WTC11 (cell line): ENCODE data around the gene DGCR2. TPM values are rescaled to one million over a fixed set of nuclear protein-coding genes. Genes with fewer than 3 reads are reported as not detected.

Source experiments
- ATAC-seq: fragments of 200-7000 bp; cut with Tn5 transposase; 2 replicates; pipeline ENCODE4 v1.10.0; 2021; ENCODE audit warnings: mild to moderate bottlenecking, moderate library complexity
- CTCF ChIA-PET: fragments of 300-600 bp; sonication (Branson Sonifier 250); formaldehyde crosslinking; loops from one replicate; lab custom pipeline; 2021; ENCODE audit warnings: antibody characterized with exemption; lab: Charles Lee
- POLR2A ChIA-PET: fragments of 350-600 bp; sonication (Branson Sonifier 250); formaldehyde crosslinking; loops from one replicate; lab custom pipeline; 2021; ENCODE audit warnings: antibody characterized with exemption; lab: Charles Lee
- DNase-seq: peaks from one replicate; pipeline ENCODE4 v3.0.0; 2021; ENCODE audit warnings: low spot score
- H3K27ac Mint-ChIP-seq: 2 replicates; pipeline ENCODE4 v1.8.0; 2021; ENCODE audit warnings: mixed read lengths
- H3K27me3 Mint-ChIP-seq: 2 replicates; pipeline ENCODE4 v1.8.0; 2021; ENCODE audit warnings: low read depth, mild to moderate bottlenecking, moderate library complexity, mixed read lengths
- H3K36me3 Mint-ChIP-seq: 2 replicates; pipeline ENCODE4 v1.8.0; 2021; ENCODE audit warnings: mixed read lengths
- H3K4me1 Mint-ChIP-seq: 2 replicates; pipeline ENCODE4 v1.8.0; 2022; ENCODE audit warnings: mixed read lengths
- H3K4me3 Mint-ChIP-seq: 2 replicates; pipeline ENCODE4 v1.8.0; 2021; ENCODE audit warnings: mild to moderate bottlenecking, moderate library complexity, mixed read lengths
- H3K9me3 Mint-ChIP-seq: 2 replicates; pipeline ENCODE4 v1.8.0; 2021; ENCODE audit warnings: mixed read lengths
- ATF1 ChIP-seq: sonication (generic); formaldehyde crosslinking; IDR thresholded peaks from 2 replicates; pipeline ENCODE4 v1.8.1; 2023; ENCODE audit warnings: mild to moderate bottlenecking, moderate library complexity, missing genetic modification reagents
- ATF3 ChIP-seq: sonication (generic); formaldehyde crosslinking; conservative IDR thresholded peaks from 2 replicates; pipeline ENCODE4 v1.8.1; 2022; ENCODE audit warnings: mild to moderate bottlenecking, missing genetic modification reagents
- ERG ChIP-seq: fragments of 250-450 bp; sonication (Bioruptor Pico); IDR thresholded peaks from 2 replicates; pipeline ENCODE4 v1.8.0; 2021; ENCODE audit warnings: mild to moderate bottlenecking
- FOXP1 ChIP-seq: sonication (generic); formaldehyde crosslinking; IDR thresholded peaks from 2 replicates; pipeline ENCODE4 v1.8.0; 2022; ENCODE audit warnings: missing genetic modification reagents, mild to moderate bottlenecking, moderate library complexity, borderline replicate concordance
- GTF2I ChIP-seq: fragments of 250-450 bp; sonication (Bioruptor Pico); conservative IDR thresholded peaks from 2 replicates; pipeline ENCODE4 v1.4.0; 2021; ENCODE audit warnings: mild to moderate bottlenecking
- IRF2 ChIP-seq: sonication (generic); formaldehyde crosslinking; IDR thresholded peaks from 2 replicates; pipeline ENCODE4 v1.8.0; 2022; ENCODE audit warnings: low read depth, missing genetic modification reagents, borderline replicate concordance
- KAT7 ChIP-seq: sonication (generic); formaldehyde crosslinking; IDR thresholded peaks from 2 replicates; pipeline ENCODE4 v1.8.1; 2023; ENCODE audit warnings: missing genetic modification reagents, mild to moderate bottlenecking, borderline replicate concordance
- MLX ChIP-seq: sonication (generic); formaldehyde crosslinking; IDR thresholded peaks from 2 replicates; pipeline ENCODE4 v1.8.1; 2023; ENCODE audit warnings: mild to moderate bottlenecking, missing genetic modification reagents, moderate library complexity
- MXD4 ChIP-seq: fragments of 250-450 bp; sonication (Bioruptor Pico); IDR thresholded peaks from 2 replicates; pipeline ENCODE4 v1.8.0; 2021; ENCODE audit warnings: mild to moderate bottlenecking, moderate library complexity, borderline replicate concordance
- NFE2L1 ChIP-seq: sonication (generic); formaldehyde crosslinking; IDR thresholded peaks from 2 replicates; pipeline ENCODE4 v1.8.1; 2023; ENCODE audit warnings: missing genetic modification reagents
- TEAD1 ChIP-seq: sonication (generic); formaldehyde crosslinking; IDR thresholded peaks from 2 replicates; pipeline ENCODE4 v1.8.0; 2022; ENCODE audit warnings: mild to moderate bottlenecking, missing genetic modification reagents
- ZMAT4 ChIP-seq: fragments of 250-450 bp; sonication (Bioruptor Pico); IDR thresholded peaks from 2 replicates; pipeline ENCODE4 v1.9.0; 2021; ENCODE audit warnings: mild to moderate bottlenecking
- ZNF138 ChIP-seq: sonication (generic); formaldehyde crosslinking; conservative IDR thresholded peaks from 2 replicates; pipeline ENCODE4 v1.8.1; 2022; ENCODE audit warnings: mild to moderate bottlenecking, moderate library complexity, missing genetic modification reagents
- ZNF219 ChIP-seq: sonication (generic); formaldehyde crosslinking; IDR thresholded peaks from 2 replicates; pipeline ENCODE4 v1.8.0; 2023; ENCODE audit warnings: missing genetic modification reagents, mild to moderate bottlenecking, borderline replicate concordance
- total RNA-seq: library from RNA; stranded (reverse); gene quantifications from 3 replicates; pipeline ENCODE4 v1.2.3, GENCODE V29; 2021
- TF ChIP-seq, protein P1 (sequence below): sonication (generic); formaldehyde crosslinking; IDR thresholded peaks from 2 replicates; pipeline ENCODE4 v1.8.1; 2023; ENCODE audit warnings: mild to moderate bottlenecking, missing genetic modification reagents, borderline replicate concordance
- TF ChIP-seq, protein P2 (sequence below): sonication (generic); formaldehyde crosslinking; IDR thresholded peaks from 2 replicates; pipeline ENCODE4 v1.8.0; 2022; ENCODE audit warnings: mild to moderate bottlenecking, missing genetic modification reagents

Gene DGCR2
- total RNA-seq, 1 experiment from 2014 or later = 64.2 TPM

DNA sequence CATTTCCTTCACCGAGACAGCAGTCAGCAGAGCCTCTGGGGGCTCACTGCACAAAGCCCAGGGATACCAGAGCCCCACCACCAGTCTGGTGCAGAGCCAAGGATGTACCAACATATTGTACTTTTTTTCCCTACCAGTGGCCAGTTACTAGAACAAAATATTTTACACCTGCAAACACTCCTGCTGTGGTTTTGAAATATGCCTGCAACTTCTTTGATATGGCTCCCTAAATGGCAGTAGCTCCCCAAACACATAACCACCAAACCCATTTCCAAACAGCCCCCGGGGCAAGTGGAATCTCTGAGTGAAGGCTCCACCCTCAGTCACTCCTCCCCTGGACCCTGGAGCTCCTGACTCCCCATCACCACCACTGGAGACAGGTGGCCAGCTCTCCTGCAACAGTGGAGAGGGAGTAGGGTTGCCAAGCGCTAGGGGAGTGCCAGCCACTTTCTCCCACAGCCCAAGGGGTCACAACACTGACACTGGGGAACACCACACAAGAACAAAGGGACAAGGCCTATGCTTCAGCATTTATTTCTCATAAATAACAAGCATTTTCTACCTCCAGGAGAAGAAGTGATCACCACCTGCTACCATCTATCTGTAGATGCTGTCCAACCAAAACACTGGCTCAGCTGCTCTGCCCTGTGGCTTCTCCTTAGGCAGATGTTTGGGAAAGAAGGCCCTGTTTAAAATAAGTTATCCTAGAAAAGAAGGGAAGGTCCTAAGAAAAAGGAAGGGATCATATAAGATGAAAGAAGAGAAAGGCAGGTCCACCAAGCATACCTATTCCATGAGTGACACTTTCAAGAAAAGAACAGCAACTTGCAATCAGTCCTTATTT is 15.1 kb downstream of the DGCR2 start:
- TF ChIP-seq GTF2I (CRISPR knock-in tag) (no peak), MLX (CRISPR knock-in tag) (no peak), MXD4 (no peak), ZNF219 (CRISPR knock-in tag) (no peak), ERG (no peak), FOXP1 (no peak), ATF1 (CRISPR knock-in tag) (no peak)
- TF ChIP-seq, protein P1, sequence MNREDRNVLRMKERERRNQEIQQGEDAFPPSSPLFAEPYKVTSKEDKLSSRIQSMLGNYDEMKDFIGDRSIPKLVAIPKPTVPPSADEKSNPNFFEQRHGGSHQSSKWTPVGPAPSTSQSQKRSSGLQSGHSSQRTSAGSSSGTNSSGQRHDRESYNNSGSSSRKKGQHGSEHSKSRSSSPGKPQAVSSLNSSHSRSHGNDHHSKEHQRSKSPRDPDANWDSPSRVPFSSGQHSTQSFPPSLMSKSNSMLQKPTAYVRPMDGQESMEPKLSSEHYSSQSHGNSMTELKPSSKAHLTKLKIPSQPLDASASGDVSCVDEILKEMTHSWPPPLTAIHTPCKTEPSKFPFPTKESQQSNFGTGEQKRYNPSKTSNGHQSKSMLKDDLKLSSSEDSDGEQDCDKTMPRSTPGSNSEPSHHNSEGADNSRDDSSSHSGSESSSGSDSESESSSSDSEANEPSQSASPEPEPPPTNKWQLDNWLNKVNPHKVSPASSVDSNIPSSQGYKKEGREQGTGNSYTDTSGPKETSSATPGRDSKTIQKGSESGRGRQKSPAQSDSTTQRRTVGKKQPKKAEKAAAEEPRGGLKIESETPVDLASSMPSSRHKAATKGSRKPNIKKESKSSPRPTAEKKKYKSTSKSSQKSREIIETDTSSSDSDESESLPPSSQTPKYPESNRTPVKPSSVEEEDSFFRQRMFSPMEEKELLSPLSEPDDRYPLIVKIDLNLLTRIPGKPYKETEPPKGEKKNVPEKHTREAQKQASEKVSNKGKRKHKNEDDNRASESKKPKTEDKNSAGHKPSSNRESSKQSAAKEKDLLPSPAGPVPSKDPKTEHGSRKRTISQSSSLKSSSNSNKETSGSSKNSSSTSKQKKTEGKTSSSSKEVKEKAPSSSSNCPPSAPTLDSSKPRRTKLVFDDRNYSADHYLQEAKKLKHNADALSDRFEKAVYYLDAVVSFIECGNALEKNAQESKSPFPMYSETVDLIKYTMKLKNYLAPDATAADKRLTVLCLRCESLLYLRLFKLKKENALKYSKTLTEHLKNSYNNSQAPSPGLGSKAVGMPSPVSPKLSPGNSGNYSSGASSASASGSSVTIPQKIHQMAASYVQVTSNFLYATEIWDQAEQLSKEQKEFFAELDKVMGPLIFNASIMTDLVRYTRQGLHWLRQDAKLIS = no peak
- TF ChIP-seq, protein P2, sequence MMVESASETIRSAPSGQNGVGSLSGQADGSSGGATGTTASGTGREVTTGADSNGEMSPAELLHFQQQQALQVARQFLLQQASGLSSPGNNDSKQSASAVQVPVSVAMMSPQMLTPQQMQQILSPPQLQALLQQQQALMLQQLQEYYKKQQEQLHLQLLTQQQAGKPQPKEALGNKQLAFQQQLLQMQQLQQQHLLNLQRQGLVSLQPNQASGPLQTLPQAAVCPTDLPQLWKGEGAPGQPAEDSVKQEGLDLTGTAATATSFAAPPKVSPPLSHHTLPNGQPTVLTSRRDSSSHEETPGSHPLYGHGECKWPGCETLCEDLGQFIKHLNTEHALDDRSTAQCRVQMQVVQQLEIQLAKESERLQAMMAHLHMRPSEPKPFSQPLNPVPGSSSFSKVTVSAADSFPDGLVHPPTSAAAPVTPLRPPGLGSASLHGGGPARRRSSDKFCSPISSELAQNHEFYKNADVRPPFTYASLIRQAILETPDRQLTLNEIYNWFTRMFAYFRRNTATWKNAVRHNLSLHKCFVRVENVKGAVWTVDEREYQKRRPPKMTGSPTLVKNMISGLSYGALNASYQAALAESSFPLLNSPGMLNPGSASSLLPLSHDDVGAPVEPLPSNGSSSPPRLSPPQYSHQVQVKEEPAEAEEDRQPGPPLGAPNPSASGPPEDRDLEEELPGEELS (CRISPR knock-in tag) = no peak
- no peaks in the 10 kb centered on the region for H3K36me3 Mint-ChIP-seq
- H3K27me3 Mint-ChIP-seq = no peaks in the 10 kb centered on the region
- H3K4me3 Mint-ChIP-seq = no peak overlapping the region
- peaks cover 25% of the 10 kb centered on the region for H3K4me1 Mint-ChIP-seq
- no peak overlapping the region for H3K27ac Mint-ChIP-seq
- ChIA-PET POLR2A (no interaction called here), CTCF (interaction anchor here (0.5 to 0.7 kb wide), 4 partner anchors 10 to 176 kb away, joined by 3 read pairs; no protein-coding TSS in a partner anchor)
- H3K9me3 Mint-ChIP-seq = no peaks in the 10 kb centered on the region
- ATAC-seq (no peak), DNase-seq (no peak)

GRCh38 chr22:19105867-19106802 is 16.1 kb downstream of the DGCR2 start:
- H3K4me1 Mint-ChIP-seq = peaks cover 20% of the 10 kb centered on the region
- ChIA-PET POLR2A (no interaction called here), CTCF (interaction anchor here (0.5 to 1.0 kb wide), 4 partner anchors 13 to 177 kb away, joined by 3 read pairs; no protein-coding TSS in a partner anchor)
- H3K27ac Mint-ChIP-seq = no peak overlapping the region; the same call in 1 of the 2 replicates
- H3K27me3 Mint-ChIP-seq = no peaks in the 10 kb centered on the region
- H3K9me3 Mint-ChIP-seq = no peaks in the 10 kb centered on the region
- H3K4me3 Mint-ChIP-seq = no peak overlapping the region
- ATAC-seq (peak; percentile 63), DNase-seq (peak; percentile 45)
- H3K36me3 Mint-ChIP-seq = no peaks in the 10 kb centered on the region
- TF ChIP-seq IRF2 (CRISPR knock-in tag) (no peak), ATF3 (CRISPR knock-in tag) (no peak), FOXP1 (no peak), KAT7 (CRISPR knock-in tag) (no peak), ZNF138 (CRISPR knock-in tag) (no peak), TEAD1 (CRISPR knock-in tag) (no peak), ZMAT4 (CRISPR knock-in tag) (no peak), NFE2L1 (CRISPR knock-in tag) (no peak)
- TF ChIP-seq, protein P1 = no peak
